Endothelial cell (in vitro differentiated cells): ENCODE data around the gene MTMR4. TPM values are rescaled to one million over a fixed set of nuclear protein-coding genes. Genes with fewer than 3 reads are reported as not detected.

Source experiments
- DNase-seq: peaks from one replicate; pipeline ENCODE4 v3.0.0; 2021; ENCODE audit warnings: low spot score
- H3K27ac Mint-ChIP-seq: one replicate; pipeline ENCODE4 v1.8.0; 2021; ENCODE audit warnings: mixed read lengths, inconsistent platforms; ENCODE audit not compliant: unreplicated experiment
- H3K27me3 Mint-ChIP-seq: one replicate; pipeline ENCODE4 v1.8.0; 2021; ENCODE audit warnings: mild to moderate bottlenecking, moderate library complexity, mixed read lengths, inconsistent platforms; ENCODE audit not compliant: unreplicated experiment
- H3K36me3 Mint-ChIP-seq: one replicate; pipeline ENCODE4 v1.8.0; 2021; ENCODE audit warnings: mild to moderate bottlenecking, low read depth, mixed read lengths, inconsistent platforms; ENCODE audit not compliant: unreplicated experiment
- H3K4me1 Mint-ChIP-seq: one replicate; pipeline ENCODE4 v1.8.0; 2021; ENCODE audit warnings: mild to moderate bottlenecking, mixed read lengths, inconsistent platforms; ENCODE audit not compliant: unreplicated experiment
- H3K4me3 Mint-ChIP-seq: one replicate; pipeline ENCODE4 v1.8.0; 2021; ENCODE audit warnings: mild to moderate bottlenecking, mixed read lengths, inconsistent platforms; ENCODE audit not compliant: unreplicated experiment
- H3K9me3 Mint-ChIP-seq: one replicate; pipeline ENCODE4 v1.8.0; 2021; ENCODE audit warnings: mixed read lengths, inconsistent platforms; ENCODE audit not compliant: unreplicated experiment
- total RNA-seq: library from RNA; stranded (reverse); fragmentation: NEBNext Ultra II Directional; extraction: Animal tissue kit (Norgen Biotek cat#: 25700); gene quantifications from one replicate; pipeline ENCODE4 v1.2.1, GENCODE V29; 2021; ENCODE audit not compliant: unreplicated experiment
- TF ChIP-seq, protein P1 (sequence below): fragments of 200-600 bp; sonication (generic); IDR thresholded peaks from one replicate; pipeline ENCODE4 v1.5.0; 2021; ENCODE audit warnings: antibody characterized with exemption; ENCODE audit not compliant: unreplicated experiment

Gene MTMR4
- total RNA-seq, 1 donor from 2014 or later: 24.0 TPM

DNA sequence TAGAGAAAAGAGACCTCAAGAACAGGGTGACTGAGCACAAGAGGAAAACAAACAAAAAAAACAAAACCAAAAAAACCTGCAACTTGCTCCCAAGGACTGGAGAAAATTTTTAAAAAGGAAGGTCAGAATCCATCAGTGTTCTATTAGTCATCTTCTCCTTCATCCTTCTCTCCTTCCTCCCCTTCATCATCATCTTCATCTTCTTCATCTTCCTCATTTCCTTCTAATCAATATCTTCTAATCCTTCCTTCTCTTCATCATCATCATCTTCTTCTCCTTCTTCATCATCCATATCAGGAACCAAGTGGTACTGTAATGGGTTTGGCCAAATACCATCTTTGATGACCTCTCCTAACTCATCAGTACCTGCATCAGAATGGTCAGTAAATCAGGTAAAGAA, 38.5 kb downstream of the MTMR4 start:
- H3K27ac Mint-ChIP-seq: no peak overlapping the region
- TF ChIP-seq, protein P1, sequence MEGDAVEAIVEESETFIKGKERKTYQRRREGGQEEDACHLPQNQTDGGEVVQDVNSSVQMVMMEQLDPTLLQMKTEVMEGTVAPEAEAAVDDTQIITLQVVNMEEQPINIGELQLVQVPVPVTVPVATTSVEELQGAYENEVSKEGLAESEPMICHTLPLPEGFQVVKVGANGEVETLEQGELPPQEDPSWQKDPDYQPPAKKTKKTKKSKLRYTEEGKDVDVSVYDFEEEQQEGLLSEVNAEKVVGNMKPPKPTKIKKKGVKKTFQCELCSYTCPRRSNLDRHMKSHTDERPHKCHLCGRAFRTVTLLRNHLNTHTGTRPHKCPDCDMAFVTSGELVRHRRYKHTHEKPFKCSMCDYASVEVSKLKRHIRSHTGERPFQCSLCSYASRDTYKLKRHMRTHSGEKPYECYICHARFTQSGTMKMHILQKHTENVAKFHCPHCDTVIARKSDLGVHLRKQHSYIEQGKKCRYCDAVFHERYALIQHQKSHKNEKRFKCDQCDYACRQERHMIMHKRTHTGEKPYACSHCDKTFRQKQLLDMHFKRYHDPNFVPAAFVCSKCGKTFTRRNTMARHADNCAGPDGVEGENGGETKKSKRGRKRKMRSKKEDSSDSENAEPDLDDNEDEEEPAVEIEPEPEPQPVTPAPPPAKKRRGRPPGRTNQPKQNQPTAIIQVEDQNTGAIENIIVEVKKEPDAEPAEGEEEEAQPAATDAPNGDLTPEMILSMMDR: no peak
- no peaks in the 10 kb centered on the region for H3K9me3 Mint-ChIP-seq
- H3K36me3 Mint-ChIP-seq: no peaks in the 10 kb centered on the region
- H3K4me3 Mint-ChIP-seq: no peak overlapping the region
- no peak for DNase-seq
- H3K4me1 Mint-ChIP-seq: no peaks in the 10 kb centered on the region
- H3K27me3 Mint-ChIP-seq: peaks cover 1% of the 10 kb centered on the region

GRCh38 chr17:58470356-58470755, 44.1 kb downstream of the MTMR4 start:
- Mint-ChIP-seq H3K4me3 (no peak overlapping the region), H3K36me3 (no peaks in the 10 kb centered on the region), H3K4me1 (no peaks in the 10 kb centered on the region), H3K27ac (no peak overlapping the region), H3K27me3 (no peaks in the 10 kb centered on the region), H3K9me3 (no peaks in the 10 kb centered on the region)
- DNase-seq: no peak
- TF ChIP-seq, protein P1: no peak

- Mint-ChIP-seq H3K27ac (no peak overlapping the region), H3K4me3 (no peak overlapping the region), H3K9me3 (no peaks in the 10 kb centered on the region), H3K36me3 (no peaks in the 10 kb centered on the region), H3K4me1 (no peaks in the 10 kb centered on the region), H3K27me3 (no peaks in the 10 kb centered on the region)
- DNase-seq: no peak
- TF ChIP-seq, protein P1: no peak
These were observed 45.5 kb downstream of the MTMR4 start for GRCh38 chr17:58468944-58469343.

DNA sequence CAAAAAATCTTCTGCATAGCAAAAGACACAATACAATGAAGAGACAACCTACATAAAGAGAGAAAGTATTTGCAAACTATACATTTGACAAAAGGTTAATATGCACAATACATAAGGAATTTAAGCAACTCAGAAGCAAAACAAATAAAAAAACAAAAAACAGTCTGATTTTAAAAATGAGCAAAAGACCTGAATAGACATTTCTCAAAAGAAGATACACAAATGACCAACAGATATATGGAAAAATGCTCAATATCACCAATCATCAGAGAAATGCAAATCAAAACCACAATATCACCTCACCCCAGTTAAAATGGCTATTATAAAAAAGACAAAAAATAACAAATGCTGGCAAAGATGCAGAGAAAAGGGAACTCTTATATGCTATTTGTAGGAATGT, 58.9 kb downstream of the MTMR4 start:
- Mint-ChIP-seq H3K36me3 (no peaks in the 10 kb centered on the region), H3K9me3 (no peaks in the 10 kb centered on the region), H3K4me3 (no peak overlapping the region), H3K4me1 (no peaks in the 10 kb centered on the region), H3K27ac (no peak overlapping the region), H3K27me3 (no peaks in the 10 kb centered on the region)
- DNase-seq: no peak
- TF ChIP-seq, protein P1: no peak

- no peak for DNase-seq
- TF ChIP-seq, protein P1: no peak
- Mint-ChIP-seq H3K27ac (no peak overlapping the region), H3K4me3 (no peak overlapping the region), H3K27me3 (peaks cover 1% of the 10 kb centered on the region), H3K4me1 (no peaks in the 10 kb centered on the region), H3K36me3 (no peaks in the 10 kb centered on the region), H3K9me3 (no peaks in the 10 kb centered on the region)
These were observed 61.7 kb downstream of the MTMR4 start for GRCh38 chr17:58452738-58453137.
